Liver (tissue), 9 donors: ENCODE measurements around the gene AGPAT2. TPM values are rescaled to one million over a fixed set of nuclear protein-coding genes. Genes with fewer than 3 reads are reported as not detected.

Source experiments
- DNase-seq: peaks from one replicate; pipeline ENCODE4 v3.0.0-alpha.2; 2017; ENCODE audit warnings: low spot score
- H3K27ac ChIP-seq, 2 donors: one replicate each; pipeline ENCODE4 v1.7.0; 2013; ENCODE audit warnings: inconsistent platforms in 2 of 2, low read length in 2 of 2, control low read depth in 1 of 2, low read depth in 1 of 2, mild to moderate bottlenecking in 1 of 2
- H3K27me3 ChIP-seq, 4 donors: one replicate each; pipeline versions ENCODE4 v1.6.1 to v1.7.0; 2013; ENCODE audit warnings: low read length in 3 of 4, inconsistent platforms in 1 of 4, mild to moderate bottlenecking in 1 of 4, moderate library complexity in 1 of 4; ENCODE audit not compliant: control insufficient read depth in 4 of 4, insufficient read depth in 4 of 4
- H3K36me3 ChIP-seq, 4 donors: one replicate each; pipeline versions ENCODE4 v1.6.1 to v1.7.0; 2013; ENCODE audit warnings: low read length in 3 of 4, mild to moderate bottlenecking in 3 of 4, low read depth in 1 of 4, moderate library complexity in 1 of 4; ENCODE audit not compliant: control insufficient read depth in 4 of 4, insufficient read depth in 3 of 4
- H3K4me1 ChIP-seq, 4 donors: one replicate each; pipeline versions ENCODE4 v1.6.1 to v1.7.0; 2013; ENCODE audit warnings: low read length in 3 of 4, mild to moderate bottlenecking in 3 of 4, moderate library complexity in 1 of 4; ENCODE audit not compliant: control insufficient read depth in 4 of 4, insufficient read depth in 4 of 4
- H3K4me3 ChIP-seq, 3 donors: one replicate each; pipeline versions ENCODE4 v1.6.1 to v1.7.0; 2013; ENCODE audit warnings: low read length in 3 of 3, control low read depth in 1 of 3, low read depth in 1 of 3, mild to moderate bottlenecking in 1 of 3
- H3K9ac ChIP-seq, 2 donors: one replicate each; pipeline ENCODE4 v1.7.0; 2013; ENCODE audit warnings: low read length in 2 of 2, mild to moderate bottlenecking in 2 of 2, moderate library complexity in 2 of 2, control low read depth in 1 of 2, low read depth in 1 of 2
- H3K9me3 ChIP-seq, 4 donors: one replicate each; pipeline versions ENCODE4 v1.6.1 to v1.7.0; 2013; ENCODE audit warnings: low read length in 3 of 4; ENCODE audit not compliant: control insufficient read depth in 4 of 4
- ATF3 ChIP-seq: IDR thresholded peaks from 2 replicates; pipeline ENCODE4 v1.6.1; 2016; ENCODE audit warnings: antibody characterized with exemption
- EGR1 ChIP-seq, 2 donors: IDR thresholded peaks; 2 replicates each; pipeline ENCODE4 v1.6.1; 2016 to 2018; ENCODE audit warnings: antibody characterized with exemption in 2 of 2, low read depth in 2 of 2
- FOXA1 ChIP-seq: IDR thresholded peaks from 2 replicates; pipeline ENCODE4 v1.6.1; 2016; ENCODE audit warnings: antibody characterized with exemption
- FOXA2 ChIP-seq: IDR thresholded peaks from 2 replicates; pipeline ENCODE4 v1.6.1; 2016; ENCODE audit warnings: antibody characterized with exemption
- GABPA ChIP-seq, 2 donors: IDR thresholded peaks in 1 of 2; conservative IDR thresholded peaks in 1 of 2; 2 replicates each; pipeline ENCODE4 v1.6.1; 2016; ENCODE audit warnings: antibody characterized with exemption in 2 of 2, mild to moderate bottlenecking in 1 of 2, moderate library complexity in 1 of 2
- HNF4A ChIP-seq, 2 donors: conservative IDR thresholded peaks; 2 replicates each; pipeline ENCODE4 v1.6.1; 2016; ENCODE audit warnings: antibody characterized with exemption in 2 of 2, mild to moderate bottlenecking in 2 of 2
- HNF4G ChIP-seq: IDR thresholded peaks from 2 replicates; pipeline ENCODE4 v1.6.1; 2016; ENCODE audit warnings: antibody characterized with exemption
- JUND ChIP-seq, 2 donors: IDR thresholded peaks; 2 replicates each; pipeline ENCODE4 v1.6.1; 2016; ENCODE audit warnings: antibody characterized with exemption in 2 of 2
- MAX ChIP-seq: IDR thresholded peaks from 2 replicates; pipeline ENCODE4 v1.6.1; 2016; ENCODE audit warnings: antibody characterized with exemption
- NR2F2 ChIP-seq: IDR thresholded peaks from 2 replicates; pipeline ENCODE4 v1.6.1; 2016; ENCODE audit warnings: antibody characterized with exemption
- RAD21 ChIP-seq, 2 donors: IDR thresholded peaks; 2 replicates each; pipeline ENCODE4 v1.6.1; 2016; ENCODE audit warnings: antibody characterized with exemption in 2 of 2, mild to moderate bottlenecking in 2 of 2
- RXRA ChIP-seq, 2 donors: IDR thresholded peaks; 2 replicates each; pipeline ENCODE4 v1.6.1; 2017 to 2018; ENCODE audit warnings: antibody characterized with exemption in 2 of 2, mild to moderate bottlenecking in 1 of 2
- SP1 ChIP-seq: IDR thresholded peaks from 2 replicates; pipeline ENCODE4 v1.6.1; 2018; ENCODE audit warnings: antibody characterized with exemption, mild to moderate bottlenecking
- TAF1 ChIP-seq: conservative IDR thresholded peaks from 2 replicates; pipeline ENCODE4 v1.6.1; 2016; ENCODE audit warnings: antibody characterized with exemption, mild to moderate bottlenecking
- YY1 ChIP-seq: IDR thresholded peaks from 2 replicates; pipeline ENCODE4 v1.6.1; 2016; ENCODE audit warnings: antibody characterized with exemption, mild to moderate bottlenecking
- ZBTB33 ChIP-seq: IDR thresholded peaks from 2 replicates; pipeline ENCODE4 v1.6.1; 2016; ENCODE audit warnings: antibody characterized with exemption
- WGBS: extraction: QIAGEN DNeasy Blood & Tissue Kit; methylation state at CpG from one replicate; pipeline ENCODE4 v1.1.7; 2013; 5-methylcytosine and 5-hydroxymethylcytosine counted together
- polyA plus RNA-seq, 2 donors: library from polyadenylated mRNA; stranded (reverse) in 1 of 2; unstranded in 1 of 2; fragments of 200-250 nt in 1 of 2; fragments of >200 nt in 1 of 2; fragmentation: Nextera tagmentation in 1 of 2; extraction: Ambion mirVana in 1 of 2; gene quantifications; one replicate each; pipeline versions ENCODE4 v1.2.1 to v1.2.3, GENCODE V29; 2013 to 2015
- total RNA-seq, 2 donors: library from RNA; depleted of rRNA; stranded (reverse); fragments of >200 nt; gene quantifications; one replicate each; pipeline ENCODE4 v1.2.3, GENCODE V29; 2014
- TF ChIP-seq, protein P1 (sequence below): fragments of 150-350 bp; IDR thresholded peaks from 2 replicates; pipeline ENCODE4 v1.5.1; 2017; ENCODE audit warnings: improper control_type of control experiment, low read depth, low read length; ENCODE audit not compliant: missing input control
- TF ChIP-seq, protein P2 (sequence below): IDR thresholded peaks from 2 replicates; pipeline ENCODE4 v1.6.1; 2016; ENCODE audit warnings: antibody characterized with exemption, mild to moderate bottlenecking
- donor health status: healthy.
- donor health status: healthy.
- donor health status: healthy.
- donor health status: healthy.
- donor health status: healthy.

The AGPAT2 gene
- total and polyA plus RNA-seq, 4 donors, result 75.1 to 222 (median 212) TPM

- TF ChIP-seq ZBTB33, result no peak
- TF ChIP-seq ATF3, result no peak
- no peak for TF ChIP-seq NR2F2
- no peak for TF ChIP-seq HNF4G
- TF ChIP-seq, protein P1, sequence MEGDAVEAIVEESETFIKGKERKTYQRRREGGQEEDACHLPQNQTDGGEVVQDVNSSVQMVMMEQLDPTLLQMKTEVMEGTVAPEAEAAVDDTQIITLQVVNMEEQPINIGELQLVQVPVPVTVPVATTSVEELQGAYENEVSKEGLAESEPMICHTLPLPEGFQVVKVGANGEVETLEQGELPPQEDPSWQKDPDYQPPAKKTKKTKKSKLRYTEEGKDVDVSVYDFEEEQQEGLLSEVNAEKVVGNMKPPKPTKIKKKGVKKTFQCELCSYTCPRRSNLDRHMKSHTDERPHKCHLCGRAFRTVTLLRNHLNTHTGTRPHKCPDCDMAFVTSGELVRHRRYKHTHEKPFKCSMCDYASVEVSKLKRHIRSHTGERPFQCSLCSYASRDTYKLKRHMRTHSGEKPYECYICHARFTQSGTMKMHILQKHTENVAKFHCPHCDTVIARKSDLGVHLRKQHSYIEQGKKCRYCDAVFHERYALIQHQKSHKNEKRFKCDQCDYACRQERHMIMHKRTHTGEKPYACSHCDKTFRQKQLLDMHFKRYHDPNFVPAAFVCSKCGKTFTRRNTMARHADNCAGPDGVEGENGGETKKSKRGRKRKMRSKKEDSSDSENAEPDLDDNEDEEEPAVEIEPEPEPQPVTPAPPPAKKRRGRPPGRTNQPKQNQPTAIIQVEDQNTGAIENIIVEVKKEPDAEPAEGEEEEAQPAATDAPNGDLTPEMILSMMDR, result no peak
- no peak for TF ChIP-seq SP1
- H3K27me3 ChIP-seq, result no peaks in the 10 kb centered on the region
- DNase-seq, result no peak
- 2% methylated on average over 20 of the region's 20 CpGs for WGBS
- H3K4me3 ChIP-seq, result peak overlapping the region; percentile 78 to 89 (median 84)
- no peaks in the 10 kb centered on the region for H3K9me3 ChIP-seq
- H3K9ac ChIP-seq, result peak overlapping the region; percentile 57 to 79
- H3K36me3 ChIP-seq, result no peaks in the 10 kb centered on the region
- peaks cover 50 to 81% (median 71%) of the 10 kb centered on the region in 4 donors for H3K4me1 ChIP-seq
- peak overlapping the region; percentile 89 to 92 for H3K27ac ChIP-seq
Measured at GRCh38 chr9:136686534-136686793, 793 bp downstream of the AGPAT2 start.

- Histone ChIP-seq H3K27me3 (no peaks in the 10 kb centered on the region), H3K4me3 (peak overlapping the region; percentile 78 to 89 (median 84)), H3K27ac (peak overlapping the region; percentile 89 to 92), H3K36me3 (no peaks in the 10 kb centered on the region), H3K4me1 (peaks cover 51 to 81% (median 69%) of the 10 kb centered on the region in 4 donors), H3K9me3 (no peaks in the 10 kb centered on the region), H3K9ac (peak overlapping the region; percentile 57 to 79)
- DNase-seq, result no peak
- no peak for TF ChIP-seq HNF4G
- no peak for TF ChIP-seq GABPA (IDR thresholded peaks at IDR 0.05 in 1 of 2, conservative IDR thresholded peaks at IDR 0.05 in 1 of 2)
- no peak for TF ChIP-seq JUND (IDR thresholded peaks at IDR 0.05)
- no peak for TF ChIP-seq ZBTB33
- peak; percentile 17 for TF ChIP-seq SP1
- no peak for TF ChIP-seq MAX
- TF ChIP-seq ATF3, result no peak
- no peak for TF ChIP-seq EGR1 (IDR thresholded peaks at IDR 0.05; ENCODE audit: low read depth in 2 of 2)
- peak in 1 of 2 donors; percentile 5 for TF ChIP-seq RAD21 (IDR thresholded peaks at IDR 0.05)
- TF ChIP-seq HNF4A (conservative IDR thresholded peaks at IDR 0.05), result peak in 1 of 2 donors; percentile 22
- no peak for TF ChIP-seq NR2F2
- no peak for TF ChIP-seq TAF1
- no peak for TF ChIP-seq FOXA2
- peak; percentile 11 to 27 for TF ChIP-seq RXRA (IDR thresholded peaks at IDR 0.05)
- TF ChIP-seq FOXA1, result no peak
- TF ChIP-seq, protein P1, result no peak
- TF ChIP-seq, protein P2, sequence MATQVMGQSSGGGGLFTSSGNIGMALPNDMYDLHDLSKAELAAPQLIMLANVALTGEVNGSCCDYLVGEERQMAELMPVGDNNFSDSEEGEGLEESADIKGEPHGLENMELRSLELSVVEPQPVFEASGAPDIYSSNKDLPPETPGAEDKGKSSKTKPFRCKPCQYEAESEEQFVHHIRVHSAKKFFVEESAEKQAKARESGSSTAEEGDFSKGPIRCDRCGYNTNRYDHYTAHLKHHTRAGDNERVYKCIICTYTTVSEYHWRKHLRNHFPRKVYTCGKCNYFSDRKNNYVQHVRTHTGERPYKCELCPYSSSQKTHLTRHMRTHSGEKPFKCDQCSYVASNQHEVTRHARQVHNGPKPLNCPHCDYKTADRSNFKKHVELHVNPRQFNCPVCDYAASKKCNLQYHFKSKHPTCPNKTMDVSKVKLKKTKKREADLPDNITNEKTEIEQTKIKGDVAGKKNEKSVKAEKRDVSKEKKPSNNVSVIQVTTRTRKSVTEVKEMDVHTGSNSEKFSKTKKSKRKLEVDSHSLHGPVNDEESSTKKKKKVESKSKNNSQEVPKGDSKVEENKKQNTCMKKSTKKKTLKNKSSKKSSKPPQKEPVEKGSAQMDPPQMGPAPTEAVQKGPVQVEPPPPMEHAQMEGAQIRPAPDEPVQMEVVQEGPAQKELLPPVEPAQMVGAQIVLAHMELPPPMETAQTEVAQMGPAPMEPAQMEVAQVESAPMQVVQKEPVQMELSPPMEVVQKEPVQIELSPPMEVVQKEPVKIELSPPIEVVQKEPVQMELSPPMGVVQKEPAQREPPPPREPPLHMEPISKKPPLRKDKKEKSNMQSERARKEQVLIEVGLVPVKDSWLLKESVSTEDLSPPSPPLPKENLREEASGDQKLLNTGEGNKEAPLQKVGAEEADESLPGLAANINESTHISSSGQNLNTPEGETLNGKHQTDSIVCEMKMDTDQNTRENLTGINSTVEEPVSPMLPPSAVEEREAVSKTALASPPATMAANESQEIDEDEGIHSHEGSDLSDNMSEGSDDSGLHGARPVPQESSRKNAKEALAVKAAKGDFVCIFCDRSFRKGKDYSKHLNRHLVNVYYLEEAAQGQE, result no peak
- no peak for TF ChIP-seq YY1
- WGBS, result 24% methylated on average over 19 of the region's 19 CpGs
Measured at GRCh38 chr9:136685790-136686533, 1.3 kb downstream of the AGPAT2 start.
